ENCODE data around the gene TPK1.

GRCh38 chr7:144835155-144835611 is 670 bp downstream of the TPK1 start:
- no peak for TF ChIP-seq CTCF (IDR thresholded peaks at IDR 0.05; ENCODE audit: control extremely low read depth in 1 of 3, insufficient read depth in 1 of 3, low read depth in 1 of 3, low read length in 3 of 3)
- TF ChIP-seq POLR2A (IDR thresholded peaks at IDR 0.05; ENCODE audit: control extremely low read depth in 1 of 2, low read depth in 2 of 2, low read length in 2 of 2): no peak
- no peak for TF ChIP-seq PHF8 (conservative IDR thresholded peaks at IDR 0.05; ENCODE audit: low read depth, low read length)
- no peak for TF ChIP-seq EP300 (IDR thresholded peaks at IDR 0.05; ENCODE audit: borderline replicate concordance in 1 of 2, low read depth in 2 of 2, low read length in 2 of 2)
- TF ChIP-seq EZH2 (IDR thresholded peaks at IDR 0.05; ENCODE audit: low read depth, low read length, severe bottlenecking): no peak
- no peak for TF ChIP-seq E2F6 (IDR thresholded peaks at IDR 0.05)
- no peak for TF ChIP-seq CHD2 (IDR thresholded peaks at IDR 0.05; ENCODE audit: low read length)
- TF ChIP-seq CEBPB (IDR thresholded peaks at IDR 0.05; ENCODE audit: low read depth, low read length): no peak
- no peak for TF ChIP-seq SP1 (IDR thresholded peaks at IDR 0.05; ENCODE audit: low read depth, low read length)
- no peak for TF ChIP-seq ATF2 (IDR thresholded peaks at IDR 0.05; ENCODE audit: low read length)
- TF ChIP-seq RXRA (IDR thresholded peaks at IDR 0.05; ENCODE audit: insufficient read depth, low read depth, low read length): no peak
- TF ChIP-seq SIN3A (conservative IDR thresholded peaks at IDR 0.05 in 1 of 2, IDR thresholded peaks at IDR 0.05 in 1 of 2; ENCODE audit: low read depth in 1 of 2, low read length in 2 of 2): no peak
- no peak for TF ChIP-seq JUN (IDR thresholded peaks at IDR 0.05; ENCODE audit: low read depth, low read length)

All from H1 (cell line).